SK-N-SH treated with all-trans-retinoic acid at 6 μM for 48 hours (cell line): ENCODE results near the gene RNF166.

ENCODE experiments used
- ARNTL ChIP-seq: fragments of 450-650 bp; formaldehyde crosslinking; IDR thresholded peaks from 2 replicates; pipeline ENCODE4 v1.5.0; 2020; ENCODE audit warnings: low read depth, mild to moderate bottlenecking, moderate library complexity, borderline replicate concordance
- CSDC2 ChIP-seq: fragments of 250-450 bp; sonication (Bioruptor Pico); IDR thresholded peaks from 2 replicates; pipeline ENCODE4 v1.5.0; 2020; ENCODE audit warnings: mild to moderate bottlenecking, moderate library complexity
- GLIS3 ChIP-seq: fragments of 250-450 bp; sonication (Bioruptor Pico); IDR thresholded peaks from 2 replicates; pipeline ENCODE4 v1.5.0; 2020; ENCODE audit warnings: mild to moderate bottlenecking, moderate library complexity
- PATZ1 ChIP-seq: fragments of 250-450 bp; sonication (Bioruptor Pico); IDR thresholded peaks from 2 replicates; pipeline ENCODE4 v1.8.0; 2020; ENCODE audit warnings: mild to moderate bottlenecking, moderate library complexity, borderline replicate concordance
- POU6F1 ChIP-seq: fragments of 250-450 bp; sonication (Bioruptor Pico); IDR thresholded peaks from 2 replicates; pipeline ENCODE4 v1.8.0; 2021; ENCODE audit warnings: low read depth, mild to moderate bottlenecking, moderate library complexity, borderline replicate concordance
- PPARA ChIP-seq: fragments of 250-450 bp; sonication (Bioruptor Pico); IDR thresholded peaks from 2 replicates; pipeline ENCODE4 v1.5.0; 2020; ENCODE audit warnings: mild to moderate bottlenecking, borderline replicate concordance
- ZNF565 ChIP-seq: fragments of 450-650 bp; formaldehyde crosslinking; conservative IDR thresholded peaks from 2 replicates; pipeline ENCODE4 v1.5.0; 2020; ENCODE audit warnings: low read depth, mild to moderate bottlenecking, moderate library complexity

DNA sequence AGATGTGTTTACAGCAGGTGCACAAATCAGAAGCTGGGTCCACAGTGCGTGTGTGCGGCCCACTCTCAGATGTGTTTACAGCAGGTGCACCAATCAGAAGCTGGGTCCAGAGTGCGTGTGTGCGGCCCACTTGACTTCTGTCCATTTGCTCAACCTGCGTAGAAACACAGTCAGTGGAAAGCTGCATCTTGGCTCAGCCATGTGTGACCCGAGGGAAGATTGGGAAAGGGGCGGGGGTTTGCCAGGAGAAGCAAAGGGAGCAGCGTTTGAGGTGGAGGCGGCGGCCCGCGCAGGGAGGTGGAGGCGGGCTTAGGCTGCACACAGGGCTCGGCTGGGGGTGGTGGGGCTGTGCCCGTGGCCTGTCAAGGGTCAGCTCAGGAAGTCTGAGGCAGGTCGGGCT, 4.3 kb upstream of the RNF166 start:
- TF ChIP-seq ZNF565 (CRISPR knock-in tag) (no peak), GLIS3 (CRISPR knock-in tag) (no peak), ARNTL (CRISPR knock-in tag) (no peak), POU6F1 (CRISPR knock-in tag) (no peak), CSDC2 (CRISPR knock-in tag) (no peak), PPARA (CRISPR knock-in tag) (no peak), PATZ1 (no peak)
